ENCODE data around the gene UGDH. TPM values are rescaled to one million over a fixed set of nuclear protein-coding genes. Genes with fewer than 3 reads are reported as not detected.

UGDH gene
- total RNA-seq, 1 donor from 2014 or later, result 47.7 TPM

DNA sequence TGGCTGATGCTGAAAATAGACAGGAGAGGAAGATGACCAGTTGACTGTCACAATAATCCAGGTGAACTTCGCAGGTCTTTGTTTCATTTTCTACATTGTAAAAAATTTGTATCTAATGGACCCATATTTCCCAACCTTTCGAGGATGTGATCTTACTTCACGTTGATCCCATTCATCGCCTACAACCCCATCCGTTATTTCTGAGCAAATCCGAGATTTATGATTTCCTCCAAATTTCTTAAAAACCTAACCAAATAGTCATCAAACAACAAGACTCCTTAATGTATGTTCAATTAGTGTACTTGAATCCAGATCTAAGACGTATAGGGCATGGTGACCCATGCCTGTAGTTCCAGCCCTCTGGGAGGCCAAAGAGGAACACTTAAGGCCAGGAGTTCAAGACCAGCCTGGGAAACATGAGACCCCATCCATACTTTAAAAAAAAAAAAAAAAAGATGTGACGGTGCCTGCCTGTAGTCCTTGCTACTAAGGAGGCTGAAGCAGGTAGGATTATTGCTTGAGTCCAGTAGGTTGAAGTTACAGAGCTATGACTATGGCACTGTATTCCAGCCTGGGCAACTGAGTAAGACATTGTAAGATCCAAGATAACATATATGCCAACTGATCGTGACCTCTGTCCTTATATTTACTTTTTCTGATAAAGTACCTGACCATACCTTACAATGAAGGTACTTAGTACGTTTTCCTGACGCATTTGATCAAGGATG lies 74.2 kb downstream of the UGDH start:
- Histone ChIP-seq H3K27me3 (ENCODE audit: low read depth) (no peaks in the 10 kb centered on the region), H3K36me3 (peaks cover 87% of the 10 kb centered on the region), H3K9me3 (no peaks in the 10 kb centered on the region), H3K4me3 (no peak overlapping the region), H3K27ac (no peak overlapping the region), H3K4me1 (peaks cover 26% of the 10 kb centered on the region)
- ATAC-seq (no peak), DNase-seq (no peak)
- TF ChIP-seq, protein P1, sequence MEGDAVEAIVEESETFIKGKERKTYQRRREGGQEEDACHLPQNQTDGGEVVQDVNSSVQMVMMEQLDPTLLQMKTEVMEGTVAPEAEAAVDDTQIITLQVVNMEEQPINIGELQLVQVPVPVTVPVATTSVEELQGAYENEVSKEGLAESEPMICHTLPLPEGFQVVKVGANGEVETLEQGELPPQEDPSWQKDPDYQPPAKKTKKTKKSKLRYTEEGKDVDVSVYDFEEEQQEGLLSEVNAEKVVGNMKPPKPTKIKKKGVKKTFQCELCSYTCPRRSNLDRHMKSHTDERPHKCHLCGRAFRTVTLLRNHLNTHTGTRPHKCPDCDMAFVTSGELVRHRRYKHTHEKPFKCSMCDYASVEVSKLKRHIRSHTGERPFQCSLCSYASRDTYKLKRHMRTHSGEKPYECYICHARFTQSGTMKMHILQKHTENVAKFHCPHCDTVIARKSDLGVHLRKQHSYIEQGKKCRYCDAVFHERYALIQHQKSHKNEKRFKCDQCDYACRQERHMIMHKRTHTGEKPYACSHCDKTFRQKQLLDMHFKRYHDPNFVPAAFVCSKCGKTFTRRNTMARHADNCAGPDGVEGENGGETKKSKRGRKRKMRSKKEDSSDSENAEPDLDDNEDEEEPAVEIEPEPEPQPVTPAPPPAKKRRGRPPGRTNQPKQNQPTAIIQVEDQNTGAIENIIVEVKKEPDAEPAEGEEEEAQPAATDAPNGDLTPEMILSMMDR (IDR thresholded peaks at IDR 0.05), result no peak
- intact Hi-C loops (cut with DNase I), result no loop called here

DNA sequence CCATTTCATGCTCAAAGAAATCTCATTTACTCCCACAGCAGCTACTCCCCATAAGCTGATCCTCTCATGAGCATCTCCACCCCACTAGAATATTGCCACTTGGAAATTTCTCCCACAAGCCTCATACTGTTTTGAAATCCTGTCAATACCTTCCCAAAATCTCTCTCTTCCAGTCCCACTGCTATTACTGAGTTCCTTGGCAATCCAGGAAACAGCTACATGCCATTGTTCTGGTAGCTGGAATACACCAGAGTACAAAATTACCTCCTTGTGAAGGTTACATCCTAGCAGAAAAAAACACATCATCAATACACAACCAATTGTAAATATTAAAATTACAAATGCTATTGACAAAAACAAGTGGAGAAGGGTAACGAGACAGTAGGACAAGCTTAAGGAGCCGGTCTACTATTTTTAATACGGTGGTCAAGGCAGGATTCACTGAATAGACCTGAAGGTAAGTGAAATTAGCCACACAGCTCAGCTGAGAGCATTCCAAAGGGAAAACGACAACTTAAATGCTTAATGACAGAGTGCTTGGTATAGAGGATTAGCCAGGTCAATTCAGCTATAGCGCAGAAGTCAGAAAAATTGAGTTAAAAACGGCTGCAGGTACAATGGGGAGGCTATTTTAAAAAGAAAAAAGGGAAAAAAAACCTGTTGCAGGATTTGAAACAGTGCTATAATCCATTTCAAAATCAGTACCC lies 74.9 kb downstream of the UGDH start:
- intact Hi-C loops (cut with DNase I), result no loop called here

DNA sequence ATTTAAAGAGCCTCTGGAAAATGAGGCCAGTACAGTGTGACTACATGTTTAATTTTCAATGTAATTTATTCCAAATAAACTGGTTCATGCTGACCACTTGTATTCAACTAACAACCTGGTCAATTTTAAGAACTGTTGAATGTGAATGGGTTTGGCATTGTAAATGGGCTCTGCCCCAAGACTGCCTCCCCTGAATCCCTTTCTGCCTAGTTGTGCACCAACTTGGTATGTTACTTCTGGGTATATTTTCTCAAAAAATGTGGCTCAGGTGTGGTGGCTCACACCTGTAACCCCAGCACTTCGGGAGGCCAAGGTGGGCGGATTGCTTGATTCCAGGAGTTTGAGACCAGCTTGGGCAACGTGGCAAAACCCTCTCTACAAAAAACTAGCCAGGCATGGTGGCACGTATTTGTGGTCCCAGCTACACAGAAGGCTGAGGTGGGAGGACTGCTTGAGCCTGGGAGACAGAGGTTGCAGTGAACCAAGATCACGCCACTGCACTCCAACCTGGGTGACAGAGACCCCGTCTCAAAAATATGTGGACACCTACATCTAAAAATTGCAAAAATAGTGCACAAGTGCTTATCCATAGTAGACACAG lies 75.7 kb downstream of the UGDH start:
- TF ChIP-seq, protein P1 (IDR thresholded peaks at IDR 0.05), result no peak
- ATAC-seq (no peak), DNase-seq (no peak)
- peaks cover 23% of the 10 kb centered on the region for H3K4me1 ChIP-seq
- no peak overlapping the region for H3K4me3 ChIP-seq
- H3K27ac ChIP-seq, result no peak overlapping the region
- H3K36me3 ChIP-seq, result peaks cover 73% of the 10 kb centered on the region
- no peaks in the 10 kb centered on the region for H3K9me3 ChIP-seq
- intact Hi-C loops (cut with DNase I), result no loop called here
- H3K27me3 ChIP-seq (ENCODE audit: low read depth), result no peaks in the 10 kb centered on the region

More for the DNA sequence above, 74.9 kb downstream of the UGDH start:
- peaks cover 24% of the 10 kb centered on the region for H3K4me1 ChIP-seq
- no peak overlapping the region for H3K27ac ChIP-seq
- H3K27me3 ChIP-seq (ENCODE audit: low read depth), result no peaks in the 10 kb centered on the region
- peaks cover 80% of the 10 kb centered on the region for H3K36me3 ChIP-seq
- no peaks in the 10 kb centered on the region for H3K9me3 ChIP-seq
- H3K4me3 ChIP-seq, result no peak overlapping the region
- DNase-seq, result no peak
- TF ChIP-seq, protein P1 (IDR thresholded peaks at IDR 0.05), result no peak
- no peak for ATAC-seq

- no peak for DNase-seq
- ATAC-seq, result no peak
- Histone ChIP-seq H3K4me1 (peaks cover 15% of the 10 kb centered on the region), H3K27ac (no peak overlapping the region), H3K9me3 (no peaks in the 10 kb centered on the region), H3K36me3 (peaks cover 64% of the 10 kb centered on the region), H3K4me3 (no peak overlapping the region), H3K27me3 (ENCODE audit: low read depth) (no peaks in the 10 kb centered on the region)
- TF ChIP-seq, protein P1 (IDR thresholded peaks at IDR 0.05), result no peak
- intact Hi-C loops (cut with DNase I), result no loop called here
Observed at GRCh38 chr4:39450618-39451017, 76.6 kb downstream of the UGDH start.

Other genes with a start within 250 kb of the UGDH start
- 50.2 TPM for gene RFC1, start 161.1 kb downstream of the UGDH start, total RNA-seq
- gene KLB, start 120.5 kb downstream of the UGDH start, total RNA-seq, result 1.0 TPM
- gene RPL9, start 68.5 kb downstream of the UGDH start, total RNA-seq, result 1,277 TPM
- 13.7 TPM for gene LIAS, start 68.4 kb downstream of the UGDH start, total RNA-seq
- 61.2 TPM for gene SMIM14, start 111.4 kb upstream of the UGDH start, total RNA-seq
- 54.3 TPM for gene UBE2K, start 170.7 kb upstream of the UGDH start, total RNA-seq